Transverse colon (tissue), 3 donors: ENCODE data around the gene ATG2B.

Source experiments
- CTCF ChIP-seq, 5 experiments: fragments of 200-600 bp in 3 of 5; fragments of 450-650 bp in 2 of 5; sonication (generic) in 3 of 5; IDR thresholded peaks; 1 replicate in 2 of 5; 2 replicates in 3 of 5; pipeline ENCODE4 v1.5.1; 2016 to 2017; ENCODE audit warnings: antibody characterized with exemption in 5 of 5, inconsistent platforms in 3 of 5, mild to moderate bottlenecking in 2 of 5, moderate library complexity in 1 of 5
- POLR2A ChIP-seq: fragments of 450-650 bp; IDR thresholded peaks from one replicate; pipeline ENCODE4 v1.6.1; 2016; ENCODE audit warnings: antibody characterized with exemption, mild to moderate bottlenecking, moderate library complexity

- no peak for TF ChIP-seq POLR2A
- TF ChIP-seq CTCF (IDR thresholded peaks at IDR 0.05), result no peak
Observed at GRCh38 chr14:96341323-96341722, 21.8 kb downstream of the ATG2B start.
